HepG2 (cell line): ENCODE measurements around the gene DCHS2. TPM values are rescaled to one million over a fixed set of nuclear protein-coding genes. Genes with fewer than 3 reads are reported as not detected.

Experiments used
- ATAC-seq: fragments of 200-7000 bp; cut with Tn5 transposase; 3 replicates; pipeline ENCODE4 v1.9.1; 2020; ENCODE audit warnings: mild to moderate bottlenecking, moderate library complexity
- BruUV-seq: library from RNA; stranded (reverse); fragments of 400-500 nt; replicated peaks from 2 replicates; lab custom pipeline; 2021; lab: Mats Ljungman, UMichigan
- CTCF ChIA-PET: fragments of 300-600 bp; formaldehyde crosslinking; extraction: SDS; loops from one replicate; lab custom pipeline; 2021; ENCODE audit warnings: low total read pairs, inconsistent platforms, low intra/inter-chr PET ratio; lab: Yijun Ruan, JAX
- POLR2A ChIA-PET: fragments of 350-600 bp; sonication (Branson Sonifier 250); formaldehyde crosslinking; loops from one replicate; lab custom pipeline; 2020; ENCODE audit warnings: antibody characterized with exemption, inconsistent platforms; lab: Yijun Ruan, JAX
- DNase-seq: peaks from one replicate; pipeline ENCODE4 v3.0.0-alpha.2; 2015; ENCODE audit warnings: low spot score
- FAIRE-seq: peaks from 3 replicates; lab custom pipeline; 2011; peaks lifted over from hg19 to GRCh38; lab: Jason Lieb, UNC
- H2AFZ ChIP-seq: one replicate; pipeline ENCODE4 v1.6.1; 2011; ENCODE audit warnings: low read length, inconsistent platforms
- H3K27ac ChIP-seq: fragments of 300-600 bp; 3 replicates; pipeline ENCODE4 v1.8.0; 2011; ENCODE audit warnings: mixed run types, mild to moderate bottlenecking, mixed read lengths, low read length, inconsistent platforms; ENCODE audit not compliant: insufficient read depth; ENCODE audit errors: extremely low read length
- H3K27me3 ChIP-seq, 2 experiments: fragments of 200-600 bp in 1 of 2; 2 replicates in 1 of 2; 3 replicates in 1 of 2; pipeline versions ENCODE4 v1.6.0 to v1.8.0; 2011; ENCODE audit warnings: low read length in 2 of 2, mild to moderate bottlenecking in 2 of 2, moderate library complexity in 2 of 2, inconsistent platforms in 1 of 2; ENCODE audit not compliant: insufficient read depth in 2 of 2, control insufficient read depth in 1 of 2
- H3K36me3 ChIP-seq, 2 experiments: fragments of 200-600 bp in 1 of 2; replicated peaks in 1 of 2; 2 replicates in 1 of 2; 3 replicates in 1 of 2; pipeline versions ENCODE4 v1.5.1 to v1.8.0; 2011; ENCODE audit warnings: low read length in 2 of 2, inconsistent platforms in 1 of 2; ENCODE audit not compliant: insufficient read depth in 2 of 2, control insufficient read depth in 1 of 2
- H3K4me1 ChIP-seq: 2 replicates; pipeline ENCODE4 v1.5.1; 2012; ENCODE audit warnings: low read length, inconsistent platforms; ENCODE audit not compliant: insufficient read depth
- H3K4me2 ChIP-seq: 2 replicates; pipeline ENCODE4 v1.6.0; 2011; ENCODE audit warnings: low read depth, low read length, inconsistent platforms
- H3K4me3 ChIP-seq, 3 experiments: fragments of 200-600 bp in 1 of 3; sonication (generic), shearing (Covaris generic) in 1 of 3; replicated peaks in 1 of 3; 2 replicates each; pipeline ENCODE4 v1.5.1; 2011 to 2016; ENCODE audit warnings: low read length in 3 of 3, inconsistent platforms in 2 of 3, low read depth in 2 of 3, mild to moderate bottlenecking in 2 of 3, control low read depth in 1 of 3, mixed read lengths in 1 of 3; ENCODE audit not compliant: insufficient read depth in 1 of 3
- H3K79me2 ChIP-seq: one replicate; pipeline ENCODE4 v1.6.1; 2011; ENCODE audit warnings: low read length, inconsistent platforms; ENCODE audit not compliant: insufficient read depth
- H3K9ac ChIP-seq: 2 replicates; pipeline ENCODE4 v1.6.0; 2011; ENCODE audit warnings: mild to moderate bottlenecking, low read depth, low read length, inconsistent platforms; ENCODE audit not compliant: insufficient read depth
- H3K9me3 ChIP-seq: 2 replicates; pipeline ENCODE4 v1.5.1; 2012; ENCODE audit warnings: mild to moderate bottlenecking, low read length
- H4K20me1 ChIP-seq: 2 replicates; pipeline ENCODE4 v1.6.0; 2011; ENCODE audit warnings: inconsistent platforms, mild to moderate bottlenecking, low read length, moderate library complexity; ENCODE audit not compliant: insufficient read depth
- ASH2L ChIP-seq: fragments of 300-600, 200-600 bp; sonication (generic); IDR thresholded peaks from 2 replicates; pipeline ENCODE4 v1.7.0; 2017; ENCODE audit warnings: low read depth, mild to moderate bottlenecking, moderate library complexity, mixed read lengths, low read length; ENCODE audit not compliant: insufficient read length
- JDP2 ChIP-seq: sonication (generic); formaldehyde crosslinking; IDR thresholded peaks from 2 replicates; pipeline ENCODE4 v1.8.1; 2022; ENCODE audit warnings: missing genetic modification reagents, borderline replicate concordance
- KAT7 ChIP-seq: IDR thresholded peaks from 2 replicates; pipeline ENCODE4 v1.6.1; 2018; ENCODE audit warnings: borderline replicate concordance, missing compliant biosample characterization
- ZNF10 ChIP-seq: sonication (generic); formaldehyde crosslinking; IDR thresholded peaks from 2 replicates; pipeline ENCODE4 v1.4.0; 2020; ENCODE audit warnings: mild to moderate bottlenecking, low read depth, missing genetic modification reagents, borderline replicate concordance
- ZNF513 ChIP-seq: sonication (generic); formaldehyde crosslinking; conservative IDR thresholded peaks from 2 replicates; pipeline ENCODE4 v1.5.0; 2020; ENCODE audit warnings: missing genetic modification reagents
- WGBS: methylation state at CpG from one replicate; pipeline ENCODE4 v1.1.6; 2017; ENCODE audit warnings: low lambda C conversion rate; 5-methylcytosine and 5-hydroxymethylcytosine counted together
- in situ Hi-C: cut with HindIII; loops from 2 replicates; pipeline ENCODE4 v1.10.0; 2017; ENCODE audit warnings: low pct_unique_long_range_greater_than_20kb; ENCODE audit not compliant: extremely low pct_ligation_motif_present
- intact Hi-C: fragments of 100-400 bp; cut with micrococcal nuclease; formaldehyde crosslinking; loops from one replicate; pipeline ENCODE4 v1.10.0; 2022; ENCODE audit not compliant: unreplicated experiment
- polyA plus RNA-seq, 8 experiments: library from polyadenylated mRNA; depleted of rRNA in 3 of 8; stranded (reverse) in 7 of 8; unstranded in 1 of 8; fragments of >200 nt; fragmentation: Illumina TruSeq in 4 of 8; extraction: Trizol in 4 of 8; gene quantifications; 2 replicates each; pipeline versions ENCODE4 v1.2.1 to v1.2.3, GENCODE V29; 2011 to 2016; ENCODE audit warnings: low read depth in 4 of 8, missing spikeins in 1 of 8, mixed read lengths in 1 of 8; ENCODE audit not compliant: insufficient read depth in 1 of 8
- total RNA-seq, 5 experiments: library from RNA; depleted of rRNA; stranded (reverse); fragments of >200 nt; fragmentation: Illumina TruSeq; extraction: Trizol; gene quantifications; 2 replicates each; pipeline ENCODE4 v1.2.3, GENCODE V29; 2016; ENCODE audit warnings: low read depth in 1 of 5

Gene DCHS2
- total and polyA plus RNA-seq, 2 of the 13 experiments (the other 11 are each of a cell fraction or from before 2014, with no cell fraction given), result 0.03 TPM; not detected in 1

GRCh38 chr4:154452798-154453346, 38.7 kb downstream of the DCHS2 start:
- DNase-seq, result no peak

DNA sequence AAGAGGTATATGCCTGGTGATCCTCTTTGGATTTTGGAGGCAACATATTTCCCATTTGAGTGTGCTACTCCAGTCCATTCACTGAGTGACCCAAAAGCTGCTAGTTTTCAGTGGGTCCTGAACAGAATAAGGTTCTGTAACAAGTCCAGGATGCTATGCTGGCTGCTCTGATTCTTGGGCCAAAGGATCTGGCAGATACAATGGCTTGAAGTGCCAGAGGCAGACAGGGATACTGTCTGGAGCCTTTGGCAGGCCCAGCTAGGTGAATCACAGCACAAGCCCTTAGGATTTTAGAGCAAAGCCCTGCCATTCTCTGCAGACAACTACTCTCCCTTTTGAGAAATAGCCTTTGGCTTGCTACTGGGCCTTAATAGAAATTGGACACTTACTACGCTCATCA, 40.6 kb downstream of the DCHS2 start:
- POLR2A ChIA-PET, result no interaction called here
- BruUV-seq, result no TSS peak

More at GRCh38 chr4:154452798-154453346, 38.7 kb downstream of the DCHS2 start:
- ChIA-PET POLR2A (no interaction called here), CTCF (no interaction called here)
- ATAC-seq (no peak), FAIRE-seq (no peak)
- Histone ChIP-seq H3K4me3 (no peak overlapping the region), H4K20me1 (no peaks in the 10 kb centered on the region), H3K4me2 (no peak overlapping the region), H3K4me1 (no peaks in the 10 kb centered on the region), H3K27ac (no peak overlapping the region), H2AFZ (no peak overlapping the region), H3K79me2 (no peaks in the 10 kb centered on the region), H3K9me3 (no peaks in the 10 kb centered on the region), H3K36me3 (no peaks in the 10 kb centered on the region), H3K27me3 (no peaks in the 10 kb centered on the region), H3K9ac (no peak overlapping the region)
- intact Hi-C loops (no loop called here), in situ Hi-C loops (no loop called here)
- BruUV-seq, result no TSS peak
- WGBS, result 24% methylated on average over 5 of the region's 5 CpGs
- TF ChIP-seq JDP2 (CRISPR knock-in tag), result no peak
- no peak for TF ChIP-seq ASH2L
- TF ChIP-seq ZNF10 (CRISPR knock-in tag), result no peak

More for the DNA sequence above, 40.6 kb downstream of the DCHS2 start:
- WGBS, result 55% methylated on average over 1 of the region's 1 CpG
- in situ Hi-C loops (no loop called here), intact Hi-C loops (no loop called here)
- FAIRE-seq (no peak), DNase-seq (no peak), ATAC-seq (no peak)
- Histone ChIP-seq H4K20me1 (no peaks in the 10 kb centered on the region), H3K27me3 (no peaks in the 10 kb centered on the region), H2AFZ (no peak overlapping the region), H3K27ac (no peak overlapping the region), H3K4me3 (no peak overlapping the region), H3K4me1 (no peaks in the 10 kb centered on the region), H3K4me2 (no peak overlapping the region), H3K36me3 (no peaks in the 10 kb centered on the region), H3K9me3 (no peaks in the 10 kb centered on the region), H3K79me2 (no peaks in the 10 kb centered on the region), H3K9ac (no peak overlapping the region)
- CTCF ChIA-PET, result no interaction called here
- TF ChIP-seq KAT7 (CRISPR knock-in tag) (no peak), ZNF513 (CRISPR knock-in tag) (no peak)
